GM12878 (cell line): Measurements from ENCODE around the gene HSPBAP1. TPM values are rescaled to one million over a fixed set of nuclear protein-coding genes. Genes with fewer than 3 reads are reported as not detected.

Experiments
- BHLHE40 ChIP-seq, 2 experiments: fragments of 450-650 bp in 1 of 2; IDR thresholded peaks; 2 replicates each; pipeline ENCODE4 v1.6.1; 2011 to 2017; ENCODE audit warnings: low read depth in 2 of 2, borderline replicate concordance in 1 of 2, improper control_type of control experiment in 1 of 2, low read length in 1 of 2, mild to moderate bottlenecking in 1 of 2
- BMI1 ChIP-seq: fragments of 450-650 bp; IDR thresholded peaks from 2 replicates; pipeline ENCODE4 v1.6.1; 2016; ENCODE audit warnings: mild to moderate bottlenecking, moderate library complexity, borderline replicate concordance
- CREB1 ChIP-seq: IDR thresholded peaks from 2 replicates; pipeline ENCODE4 v1.6.1; 2012; ENCODE audit warnings: low read depth, mild to moderate bottlenecking, inconsistent platforms
- EED ChIP-seq: sonication (generic); IDR thresholded peaks from 2 replicates; pipeline ENCODE4 v1.6.1; 2016; ENCODE audit warnings: antibody characterized with exemption, low read depth
- ESRRA ChIP-seq: IDR thresholded peaks from 2 replicates; pipeline ENCODE4 v1.6.1; 2012; ENCODE audit warnings: mild to moderate bottlenecking, low read length, improper control_type of control experiment
- GABPA ChIP-seq: IDR thresholded peaks from 2 replicates; pipeline ENCODE4 v1.6.1; 2014; ENCODE audit warnings: antibody characterized with exemption, low read depth, mild to moderate bottlenecking, inconsistent platforms
- KAT2A ChIP-seq: conservative IDR thresholded peaks from 2 replicates; pipeline ENCODE4 v1.6.1; 2011; ENCODE audit warnings: low read depth, low read length; ENCODE audit not compliant: control insufficient read depth
- MYB ChIP-seq: fragments of 150-350 bp; IDR thresholded peaks from 2 replicates; pipeline ENCODE4 v1.6.1; 2014; ENCODE audit warnings: mild to moderate bottlenecking, low read depth, low read length, borderline replicate concordance
- NFIC ChIP-seq: IDR thresholded peaks from 2 replicates; pipeline ENCODE4 v1.6.1; 2012; ENCODE audit warnings: low read depth, mild to moderate bottlenecking, inconsistent platforms, low read length, moderate library complexity
- NFXL1 ChIP-seq: fragments of 450-650 bp; IDR thresholded peaks from 2 replicates; pipeline ENCODE4 v1.6.1; 2017; ENCODE audit warnings: antibody characterized with exemption, mild to moderate bottlenecking, borderline replicate concordance
- NFYA ChIP-seq: IDR thresholded peaks from 2 replicates; pipeline ENCODE4 v1.6.1; 2011; ENCODE audit warnings: low read depth, mild to moderate bottlenecking, low read length, improper control_type of control experiment, borderline replicate concordance
- NR2C1 ChIP-seq: fragments of 450-650 bp; IDR thresholded peaks from 2 replicates; pipeline ENCODE4 v1.6.1; 2017; ENCODE audit warnings: antibody characterized with exemption, mild to moderate bottlenecking, moderate library complexity
- NR2C2 ChIP-seq: IDR thresholded peaks from 2 replicates; pipeline ENCODE4 v1.6.1; 2011; ENCODE audit warnings: borderline replicate concordance, low read depth; ENCODE audit not compliant: control insufficient read depth, insufficient read length
- RELA ChIP-seq: fragments of 450-650 bp; IDR thresholded peaks from 2 replicates; pipeline ENCODE4 v1.8.0; 2014; ENCODE audit warnings: borderline replicate concordance; ENCODE audit not compliant: partially characterized antibody
- RUNX3 ChIP-seq: IDR thresholded peaks from 2 replicates; pipeline ENCODE4 v1.6.1; 2012; ENCODE audit warnings: low read length, inconsistent platforms
- STAT3 ChIP-seq: IDR thresholded peaks from 2 replicates; pipeline ENCODE4 v1.6.1; 2011; ENCODE audit warnings: low read depth, low read length, improper control_type of control experiment
- YY1 ChIP-seq: IDR thresholded peaks from 2 replicates; pipeline ENCODE4 v1.6.1; 2011; ENCODE audit warnings: low read depth, mild to moderate bottlenecking, low read length
- ZNF384 ChIP-seq: IDR thresholded peaks from 2 replicates; pipeline ENCODE4 v1.6.1; 2012; ENCODE audit warnings: low read depth, mild to moderate bottlenecking, low read length, improper control_type of control experiment, borderline replicate concordance
- polyA plus RNA-seq, 11 experiments: library from polyadenylated mRNA; depleted of rRNA in 4 of 11; unstranded in 6 of 11; stranded (reverse) in 5 of 11; fragments of >200 nt; fragmentation: Nextera tagmentation in 4 of 11; fragmentation: Illumina TruSeq in 1 of 11; extraction: Ambion mirVana in 4 of 11; extraction: Trizol in 1 of 11; gene quantifications; 1 replicate in 1 of 11; 2 replicates in 10 of 11; pipeline versions ENCODE4 v1.2.1 to v1.2.3, GENCODE V29; 2011 to 2016; ENCODE audit warnings: inconsistent platforms in 2 of 11, missing spikeins in 2 of 11, low read depth in 1 of 11
- total RNA-seq, 4 experiments: library from RNA; depleted of rRNA in 3 of 4; stranded (reverse); fragments of >200 nt in 3 of 4; fragmentation: Illumina TruSeq in 1 of 4; extraction: Trizol in 1 of 4; gene quantifications; 2 replicates each; pipeline versions ENCODE4 v1.2.1 to v1.2.3, GENCODE V29; 2013 to 2021
- TF ChIP-seq, protein P1 (sequence below): fragments of 450-650 bp; formaldehyde crosslinking; IDR thresholded peaks from 2 replicates; pipeline ENCODE4 v1.4.0; 2020; ENCODE audit warnings: mild to moderate bottlenecking, moderate library complexity
- TF ChIP-seq, protein P2 (sequence below): IDR thresholded peaks from 2 replicates; pipeline ENCODE4 v1.6.1; 2012; ENCODE audit warnings: low read depth, low read length, improper control_type of control experiment
- TF ChIP-seq, protein P3 (sequence below): fragments of 450-650 bp; formaldehyde crosslinking; IDR thresholded peaks from 2 replicates; pipeline ENCODE4 v1.4.0; 2022; ENCODE audit warnings: mild to moderate bottlenecking, moderate library complexity
- TF ChIP-seq, protein P4 (sequence below): IDR thresholded peaks from 2 replicates; pipeline ENCODE4 v1.6.1; 2011; ENCODE audit warnings: borderline replicate concordance, low read depth, mild to moderate bottlenecking, moderate library complexity, mixed read lengths, low read length; ENCODE audit not compliant: insufficient read depth; ENCODE audit errors: extremely low read length

Gene HSPBAP1
- total and polyA plus RNA-seq, 10 of the 15 experiments (the other 5 are each of a cell fraction or from before 2014, with no cell fraction given): 3.2 to 10.3 (median 7.9) TPM

DNA sequence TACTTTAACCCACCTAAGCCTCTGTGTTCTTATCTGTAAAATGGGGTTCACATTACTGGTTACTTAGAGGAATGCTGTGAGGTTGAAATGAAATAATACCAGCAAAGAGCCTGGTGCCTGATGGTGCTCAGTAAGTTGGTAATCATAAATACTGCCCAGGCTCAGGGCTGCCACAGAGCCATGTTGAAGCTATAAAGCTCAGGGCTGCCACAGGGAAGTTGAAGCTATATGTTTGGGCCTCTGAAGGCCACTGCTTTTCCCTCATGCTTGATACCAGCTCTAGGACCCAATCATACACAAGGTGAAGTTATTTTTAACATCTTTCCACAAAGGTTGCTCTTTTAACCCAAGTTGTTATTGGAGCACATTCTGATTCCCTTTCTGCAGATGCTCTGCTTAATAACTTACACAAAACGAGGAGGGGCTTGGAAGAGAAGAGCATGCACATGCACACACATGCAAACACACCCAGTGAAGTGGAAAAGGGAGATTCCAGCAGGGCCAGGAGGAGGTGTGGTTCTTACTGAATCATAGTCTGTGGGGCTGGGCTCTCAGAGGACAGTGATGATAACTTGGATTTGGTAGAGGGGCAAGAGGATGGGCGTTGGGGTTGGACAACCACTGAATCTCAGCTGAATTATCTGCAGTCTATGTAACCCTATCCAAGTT, 95.5 kb downstream of the HSPBAP1 start (continued):
- TF ChIP-seq EED (no peak), GABPA (no peak), STAT3 (no peak), NFXL1 (no peak), RUNX3 (peak; percentile 26; the same call in 1 of the 2 replicates), BHLHE40 (IDR thresholded peaks at IDR 0.05; ENCODE audit: borderline replicate concordance in 1 of 2, low read depth in 2 of 2, low read length in 1 of 2) (peak; percentile 86 to 88), ZNF384 (no peak), NFIC (no peak), ESRRA (no peak), NFYA (no peak), CREB1 (no peak), RELA (peak; percentile 90), YY1 (no peak), NR2C2 (no peak), NR2C1 (no peak), KAT2A (no peak), BMI1 (no peak), MYB (no peak)
- TF ChIP-seq, protein P1, sequence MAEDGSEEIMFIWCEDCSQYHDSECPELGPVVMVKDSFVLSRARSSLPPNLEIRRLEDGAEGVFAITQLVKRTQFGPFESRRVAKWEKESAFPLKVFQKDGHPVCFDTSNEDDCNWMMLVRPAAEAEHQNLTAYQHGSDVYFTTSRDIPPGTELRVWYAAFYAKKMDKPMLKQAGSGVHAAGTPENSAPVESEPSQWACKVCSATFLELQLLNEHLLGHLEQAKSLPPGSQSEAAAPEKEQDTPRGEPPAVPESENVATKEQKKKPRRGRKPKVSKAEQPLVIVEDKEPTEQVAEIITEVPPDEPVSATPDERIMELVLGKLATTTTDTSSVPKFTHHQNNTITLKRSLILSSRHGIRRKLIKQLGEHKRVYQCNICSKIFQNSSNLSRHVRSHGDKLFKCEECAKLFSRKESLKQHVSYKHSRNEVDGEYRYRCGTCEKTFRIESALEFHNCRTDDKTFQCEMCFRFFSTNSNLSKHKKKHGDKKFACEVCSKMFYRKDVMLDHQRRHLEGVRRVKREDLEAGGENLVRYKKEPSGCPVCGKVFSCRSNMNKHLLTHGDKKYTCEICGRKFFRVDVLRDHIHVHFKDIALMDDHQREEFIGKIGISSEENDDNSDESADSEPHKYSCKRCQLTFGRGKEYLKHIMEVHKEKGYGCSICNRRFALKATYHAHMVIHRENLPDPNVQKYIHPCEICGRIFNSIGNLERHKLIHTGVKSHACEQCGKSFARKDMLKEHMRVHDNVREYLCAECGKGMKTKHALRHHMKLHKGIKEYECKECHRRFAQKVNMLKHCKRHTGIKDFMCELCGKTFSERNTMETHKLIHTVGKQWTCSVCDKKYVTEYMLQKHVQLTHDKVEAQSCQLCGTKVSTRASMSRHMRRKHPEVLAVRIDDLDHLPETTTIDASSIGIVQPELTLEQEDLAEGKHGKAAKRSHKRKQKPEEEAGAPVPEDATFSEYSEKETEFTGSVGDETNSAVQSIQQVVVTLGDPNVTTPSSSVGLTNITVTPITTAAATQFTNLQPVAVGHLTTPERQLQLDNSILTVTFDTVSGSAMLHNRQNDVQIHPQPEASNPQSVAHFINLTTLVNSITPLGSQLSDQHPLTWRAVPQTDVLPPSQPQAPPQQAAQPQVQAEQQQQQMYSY (CRISPR knock-in tag): no peak
- TF ChIP-seq, protein P2, sequence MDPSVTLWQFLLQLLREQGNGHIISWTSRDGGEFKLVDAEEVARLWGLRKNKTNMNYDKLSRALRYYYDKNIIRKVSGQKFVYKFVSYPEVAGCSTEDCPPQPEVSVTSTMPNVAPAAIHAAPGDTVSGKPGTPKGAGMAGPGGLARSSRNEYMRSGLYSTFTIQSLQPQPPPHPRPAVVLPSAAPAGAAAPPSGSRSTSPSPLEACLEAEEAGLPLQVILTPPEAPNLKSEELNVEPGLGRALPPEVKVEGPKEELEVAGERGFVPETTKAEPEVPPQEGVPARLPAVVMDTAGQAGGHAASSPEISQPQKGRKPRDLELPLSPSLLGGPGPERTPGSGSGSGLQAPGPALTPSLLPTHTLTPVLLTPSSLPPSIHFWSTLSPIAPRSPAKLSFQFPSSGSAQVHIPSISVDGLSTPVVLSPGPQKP: no peak
- TF ChIP-seq, protein P3, sequence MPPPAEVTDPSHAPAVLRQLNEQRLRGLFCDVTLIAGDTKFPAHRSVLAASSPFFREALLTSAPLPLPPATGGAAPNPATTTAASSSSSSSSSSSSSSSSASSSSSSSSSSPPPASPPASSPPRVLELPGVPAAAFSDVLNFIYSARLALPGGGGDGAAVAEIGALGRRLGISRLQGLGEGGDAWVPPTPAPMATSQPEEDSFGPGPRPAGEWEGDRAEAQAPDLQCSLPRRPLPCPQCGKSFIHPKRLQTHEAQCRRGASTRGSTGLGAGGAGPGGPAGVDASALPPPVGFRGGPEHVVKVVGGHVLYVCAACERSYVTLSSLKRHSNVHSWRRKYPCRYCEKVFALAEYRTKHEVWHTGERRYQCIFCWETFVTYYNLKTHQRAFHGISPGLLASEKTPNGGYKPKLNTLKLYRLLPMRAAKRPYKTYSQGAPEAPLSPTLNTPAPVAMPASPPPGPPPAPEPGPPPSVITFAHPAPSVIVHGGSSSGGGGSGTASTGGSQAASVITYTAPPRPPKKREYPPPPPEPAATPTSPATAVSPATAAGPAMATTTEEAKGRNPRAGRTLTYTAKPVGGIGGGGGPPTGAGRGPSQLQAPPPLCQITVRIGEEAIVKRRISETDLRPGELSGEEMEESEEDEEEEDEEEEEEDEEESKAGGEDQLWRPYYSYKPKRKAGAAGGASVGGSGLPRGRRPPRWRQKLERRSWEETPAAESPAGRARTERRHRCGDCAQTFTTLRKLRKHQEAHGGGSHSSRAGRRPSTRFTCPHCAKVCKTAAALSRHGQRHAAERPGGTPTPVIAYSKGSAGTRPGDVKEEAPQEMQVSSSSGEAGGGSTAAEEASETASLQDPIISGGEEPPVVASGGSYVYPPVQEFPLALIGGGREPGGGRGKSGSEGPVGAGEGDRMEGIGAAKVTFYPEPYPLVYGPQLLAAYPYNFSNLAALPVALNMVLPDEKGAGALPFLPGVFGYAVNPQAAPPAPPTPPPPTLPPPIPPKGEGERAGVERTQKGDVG (CRISPR knock-in tag): no peak
- TF ChIP-seq, protein P4, sequence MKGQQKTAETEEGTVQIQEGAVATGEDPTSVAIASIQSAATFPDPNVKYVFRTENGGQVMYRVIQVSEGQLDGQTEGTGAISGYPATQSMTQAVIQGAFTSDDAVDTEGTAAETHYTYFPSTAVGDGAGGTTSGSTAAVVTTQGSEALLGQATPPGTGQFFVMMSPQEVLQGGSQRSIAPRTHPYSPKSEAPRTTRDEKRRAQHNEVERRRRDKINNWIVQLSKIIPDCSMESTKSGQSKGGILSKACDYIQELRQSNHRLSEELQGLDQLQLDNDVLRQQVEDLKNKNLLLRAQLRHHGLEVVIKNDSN: no peak
